Caco-2 (cell line): ENCODE measurements around the gene ALPK3. TPM values are rescaled to one million over a fixed set of nuclear protein-coding genes. Genes with fewer than 3 reads are reported as not detected.

Source experiments
- BruUV-seq: library from RNA; stranded (reverse); fragments of 400-500 nt; replicated peaks from 2 replicates; lab custom pipeline; 2021; lab: Mats Ljungman, UMichigan
- CTCF ChIA-PET: fragments of 300-600 bp; sonication (Branson Sonifier 250); formaldehyde crosslinking; loops from one replicate; lab custom pipeline; 2022; ENCODE audit warnings: antibody characterized with exemption; lab: Charles Lee
- POLR2A ChIA-PET: fragments of 300-600 bp; sonication (Branson Sonifier 250); formaldehyde crosslinking; loops from one replicate; lab custom pipeline; 2022; ENCODE audit warnings: antibody characterized with exemption; lab: Charles Lee
- DNase-seq, 2 experiments: peaks; one replicate each; pipeline versions ENCODE4 v3.0.0 to v3.0.0-alpha.2; 2020 to 2022
- H3K27me3 ChIP-seq: replicated peaks from 2 replicates; pipeline ENCODE4 v1.6.0; 2011; ENCODE audit warnings: low read length; ENCODE audit not compliant: control insufficient read depth, insufficient read depth
- H3K36me3 ChIP-seq: 2 replicates; pipeline ENCODE4 v1.5.1; 2011; ENCODE audit warnings: low read length; ENCODE audit not compliant: control insufficient read depth, insufficient read depth
- H3K4me1 ChIP-seq: fragments of 250-450 bp; sonication (Bioruptor Pico); 2 replicates; pipeline ENCODE4 v1.5.1; 2020; ENCODE audit warnings: mild to moderate bottlenecking
- H3K4me3 ChIP-seq: 2 replicates; pipeline ENCODE4 v1.5.1; 2011; ENCODE audit warnings: low read depth, mild to moderate bottlenecking, control low read depth, low read length
- H3K9me3 ChIP-seq: fragments of 250-450 bp; sonication (Bioruptor Pico); 2 replicates; pipeline ENCODE4 v1.5.1; 2020; ENCODE audit warnings: mild to moderate bottlenecking, moderate library complexity
- H3K27ac Mint-ChIP-seq: one replicate; pipeline ENCODE4 v1.8.0; 2022; ENCODE audit warnings: mixed read lengths; ENCODE audit not compliant: unreplicated experiment
- H3K27me3 Mint-ChIP-seq: one replicate; pipeline ENCODE4 v1.8.0; 2022; ENCODE audit warnings: mixed read lengths; ENCODE audit not compliant: insufficient read depth, unreplicated experiment
- H3K36me3 Mint-ChIP-seq: one replicate; pipeline ENCODE4 v1.8.0; 2022; ENCODE audit warnings: mild to moderate bottlenecking, mixed read lengths; ENCODE audit not compliant: insufficient read depth, unreplicated experiment
- H3K4me1 Mint-ChIP-seq: one replicate; pipeline ENCODE4 v1.8.0; 2022; ENCODE audit warnings: low read depth, mixed read lengths; ENCODE audit not compliant: unreplicated experiment
- H3K4me3 Mint-ChIP-seq: one replicate; pipeline ENCODE4 v1.8.0; 2022; ENCODE audit warnings: mild to moderate bottlenecking, moderate library complexity, mixed read lengths; ENCODE audit not compliant: unreplicated experiment
- H3K9me3 Mint-ChIP-seq: one replicate; pipeline ENCODE4 v1.8.0; 2022; ENCODE audit warnings: mixed read lengths; ENCODE audit not compliant: unreplicated experiment
- intact Hi-C: fragments of 100-400 bp; cut with micrococcal nuclease; formaldehyde crosslinking; loops from one replicate; pipeline ENCODE4 v1.10.0; 2022; ENCODE audit not compliant: unreplicated experiment
- total RNA-seq: library from RNA; stranded (reverse); gene quantifications from 2 replicates; pipeline ENCODE4 v1.2.3, GENCODE V29; 2022
- TF ChIP-seq, protein P1 (sequence below), 2 experiments: fragments of 200-600 bp in 1 of 2; IDR thresholded peaks; 1 replicate in 1 of 2; 2 replicates in 1 of 2; pipeline versions ENCODE4 v1.5.1 to v1.8.0; 2011 to 2022; ENCODE audit warnings: antibody characterized with exemption in 1 of 2, control low read depth in 1 of 2, inconsistent platforms in 1 of 2, low read depth in 1 of 2, low read length in 1 of 2, mild to moderate bottlenecking in 1 of 2, moderate library complexity in 1 of 2; ENCODE audit not compliant: insufficient read depth in 1 of 2, severe bottlenecking in 1 of 2, unreplicated experiment in 1 of 2

The ALPK3 gene
- total RNA-seq, 1 experiment from 2014 or later, result 0.43 TPM

DNA sequence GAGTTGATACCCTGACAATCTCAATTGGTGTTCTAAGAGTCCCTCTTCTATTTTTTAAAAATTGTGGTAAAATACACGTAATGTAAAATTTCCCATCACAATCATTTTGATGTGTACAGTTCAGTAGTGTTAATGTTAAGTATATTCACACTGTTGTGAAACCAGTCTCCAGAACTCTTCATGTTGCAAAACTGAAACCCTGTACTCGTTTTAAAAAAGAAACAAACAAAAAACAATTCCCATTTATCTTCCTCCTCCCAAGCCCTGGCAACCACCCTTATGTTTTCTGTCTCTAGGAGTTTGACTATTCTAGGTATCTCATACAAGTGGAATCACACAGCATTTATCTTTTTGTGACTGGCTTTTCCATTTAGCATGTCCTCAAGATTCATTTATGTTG lies 28.7 kb upstream of the ALPK3 start:
- no peaks in the 10 kb centered on the region for H3K27me3 Mint-ChIP-seq
- TF ChIP-seq, protein P1, sequence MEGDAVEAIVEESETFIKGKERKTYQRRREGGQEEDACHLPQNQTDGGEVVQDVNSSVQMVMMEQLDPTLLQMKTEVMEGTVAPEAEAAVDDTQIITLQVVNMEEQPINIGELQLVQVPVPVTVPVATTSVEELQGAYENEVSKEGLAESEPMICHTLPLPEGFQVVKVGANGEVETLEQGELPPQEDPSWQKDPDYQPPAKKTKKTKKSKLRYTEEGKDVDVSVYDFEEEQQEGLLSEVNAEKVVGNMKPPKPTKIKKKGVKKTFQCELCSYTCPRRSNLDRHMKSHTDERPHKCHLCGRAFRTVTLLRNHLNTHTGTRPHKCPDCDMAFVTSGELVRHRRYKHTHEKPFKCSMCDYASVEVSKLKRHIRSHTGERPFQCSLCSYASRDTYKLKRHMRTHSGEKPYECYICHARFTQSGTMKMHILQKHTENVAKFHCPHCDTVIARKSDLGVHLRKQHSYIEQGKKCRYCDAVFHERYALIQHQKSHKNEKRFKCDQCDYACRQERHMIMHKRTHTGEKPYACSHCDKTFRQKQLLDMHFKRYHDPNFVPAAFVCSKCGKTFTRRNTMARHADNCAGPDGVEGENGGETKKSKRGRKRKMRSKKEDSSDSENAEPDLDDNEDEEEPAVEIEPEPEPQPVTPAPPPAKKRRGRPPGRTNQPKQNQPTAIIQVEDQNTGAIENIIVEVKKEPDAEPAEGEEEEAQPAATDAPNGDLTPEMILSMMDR (IDR thresholded peaks at IDR 0.05; ENCODE audit: insufficient read depth in 1 of 2, low read depth in 1 of 2, low read length in 1 of 2, severe bottlenecking in 1 of 2, unreplicated experiment in 1 of 2), result no peak
- intact Hi-C loops, result no loop called here
- ChIA-PET POLR2A (no interaction called here), CTCF (no interaction called here)
- Histone ChIP-seq H3K4me3 (no peak overlapping the region), H3K36me3 (no peaks in the 10 kb centered on the region; the same call in 1 of the 2 replicates), H3K27me3 (no peaks in the 10 kb centered on the region), H3K4me1 (no peaks in the 10 kb centered on the region), H3K9me3 (no peaks in the 10 kb centered on the region)
- no TSS peak for BruUV-seq
- no peaks in the 10 kb centered on the region for H3K9me3 Mint-ChIP-seq
- no peak overlapping the region for H3K27ac Mint-ChIP-seq
- no peak for DNase-seq
- peaks cover 65% of the 10 kb centered on the region for H3K36me3 Mint-ChIP-seq
- H3K4me1 Mint-ChIP-seq, result no peaks in the 10 kb centered on the region
- H3K4me3 Mint-ChIP-seq, result no peak overlapping the region

- intact Hi-C loops, result no loop called here
- H3K4me3 ChIP-seq, result no peak overlapping the region
- H3K27me3 ChIP-seq, result no peaks in the 10 kb centered on the region
- Mint-ChIP-seq H3K4me3 (no peak overlapping the region), H3K27me3 (no peaks in the 10 kb centered on the region), H3K9me3 (no peaks in the 10 kb centered on the region), H3K36me3 (peaks cover 58% of the 10 kb centered on the region), H3K4me1 (no peaks in the 10 kb centered on the region), H3K27ac (no peak overlapping the region)
- POLR2A ChIA-PET, result no interaction called here
- CTCF ChIA-PET, result no interaction called here
- DNase-seq, result no peak
- H3K9me3 ChIP-seq, result no peaks in the 10 kb centered on the region
- no peaks in the 10 kb centered on the region for H3K4me1 ChIP-seq
- TF ChIP-seq, protein P1 (IDR thresholded peaks at IDR 0.05; ENCODE audit: insufficient read depth in 1 of 2, low read depth in 1 of 2, low read length in 1 of 2, severe bottlenecking in 1 of 2, unreplicated experiment in 1 of 2), result no peak
- no peaks in the 10 kb centered on the region; the same call in 1 of the 2 replicates for H3K36me3 ChIP-seq
- BruUV-seq, result no TSS peak
Measured at GRCh38 chr15:84789762-84790161, 27.4 kb upstream of the ALPK3 start.

- no peaks in the 10 kb centered on the region for H3K4me1 Mint-ChIP-seq
- Histone ChIP-seq H3K4me3 (no peak overlapping the region), H3K36me3 (no peaks in the 10 kb centered on the region; the same call in 1 of the 2 replicates), H3K27me3 (no peaks in the 10 kb centered on the region), H3K4me1 (no peaks in the 10 kb centered on the region), H3K9me3 (no peaks in the 10 kb centered on the region)
- TF ChIP-seq, protein P1 (IDR thresholded peaks at IDR 0.05; ENCODE audit: insufficient read depth in 1 of 2, low read depth in 1 of 2, low read length in 1 of 2, severe bottlenecking in 1 of 2, unreplicated experiment in 1 of 2), result no peak
- H3K27ac Mint-ChIP-seq, result peak overlapping the region; percentile 11
- no TSS peak for BruUV-seq
- no peaks in the 10 kb centered on the region for H3K9me3 Mint-ChIP-seq
- POLR2A ChIA-PET, result no interaction called here
- intact Hi-C loops, result no loop called here
- H3K36me3 Mint-ChIP-seq, result peaks cover 54% of the 10 kb centered on the region
- CTCF ChIA-PET, result no interaction called here
- H3K27me3 Mint-ChIP-seq, result no peaks in the 10 kb centered on the region
- no peak overlapping the region for H3K4me3 Mint-ChIP-seq
- no peak for DNase-seq
Measured at GRCh38 chr15:84790676-84791075, 26.5 kb upstream of the ALPK3 start.
